OCI-M2 (cell line): Measurements from ENCODE around the gene LTB4R2.
"Not testable (repeated sequence)": the region's sequence is repeated elsewhere in the genome, so short reads cannot be mapped to it uniquely, and the experiment has no call there.

ENCODE experiments used
- DNase-seq: peaks from one replicate; lab custom pipeline; 2025; ENCODE audit not compliant: unreplicated experiment; lab: John Stamatoyannopoulos, UW

LTB4R2 gene

DNA sequence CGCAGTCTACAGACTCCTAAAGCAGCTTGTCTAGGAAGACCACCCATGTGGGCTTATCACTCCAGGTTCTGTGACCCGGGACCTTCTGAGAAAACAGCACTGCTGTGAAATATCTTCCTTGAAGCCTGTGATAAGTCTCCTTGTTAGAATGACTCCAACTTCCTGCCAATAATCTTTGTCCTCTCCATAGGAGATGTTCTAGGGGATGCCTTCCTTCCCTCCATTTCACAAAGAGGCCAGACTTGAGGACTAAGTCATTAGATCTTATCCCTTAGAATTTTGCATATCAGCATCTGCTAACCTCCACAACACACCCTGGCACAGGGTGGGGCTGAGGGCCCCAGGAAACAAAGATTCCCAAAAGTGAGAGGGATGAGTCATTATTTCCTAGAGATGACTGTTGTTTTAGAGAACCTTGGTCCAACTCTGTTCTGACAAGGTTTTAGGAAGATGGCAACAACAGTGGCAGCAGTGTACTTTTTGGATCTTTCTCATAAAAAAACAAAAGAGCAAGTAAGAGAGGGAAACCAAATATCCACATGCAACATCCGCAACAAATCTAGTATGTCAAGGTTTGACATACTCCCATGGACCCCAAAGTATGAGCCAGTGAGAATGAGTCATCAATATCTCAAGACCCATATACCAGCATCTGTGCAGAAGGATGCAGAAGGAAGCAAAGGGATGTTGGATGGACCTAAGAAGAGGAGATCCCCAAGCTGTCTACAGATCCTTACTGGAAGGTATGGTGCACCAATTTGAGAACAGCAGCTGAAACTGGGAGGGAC, 7.4 kb downstream of the LTB4R2 start:
- no peak for DNase-seq

- no peak for DNase-seq
Measured at GRCh38 chr14:24321212-24321975, 11.5 kb downstream of the LTB4R2 start.

GRCh38 chr14:24322672-24323071, 12.7 kb downstream of the LTB4R2 start:
- DNase-seq, result no peak

- no peak for DNase-seq
Measured at GRCh38 chr14:24323341-24323740, 13.4 kb downstream of the LTB4R2 start.

GRCh38 chr14:24324024-24324423, 14.1 kb downstream of the LTB4R2 start:
- no peak for DNase-seq

DNA sequence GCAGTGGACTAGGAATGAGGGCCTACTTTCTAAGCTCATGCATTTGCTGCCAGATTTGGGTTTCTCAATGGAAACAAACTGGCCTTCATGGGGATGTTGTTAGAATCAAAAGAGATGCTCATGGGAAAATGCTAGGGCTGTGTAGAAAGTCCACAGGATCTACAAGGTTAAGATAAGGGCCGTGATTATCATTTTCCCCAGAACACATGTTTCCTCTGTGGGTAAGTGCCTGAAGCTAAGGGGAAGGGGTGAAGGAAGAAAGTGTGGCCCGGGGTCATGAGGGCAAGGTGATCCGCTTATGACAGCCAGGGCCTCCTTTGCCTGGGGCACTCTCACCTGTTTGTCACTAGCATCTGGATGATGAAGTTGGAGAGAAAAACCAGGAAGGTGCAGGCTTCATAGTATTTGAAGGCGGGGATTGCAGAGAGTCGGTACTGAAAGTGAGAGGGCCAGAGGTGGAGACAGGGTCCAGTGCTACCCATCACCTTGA, 15.1 kb downstream of the LTB4R2 start:
- DNase-seq, result no peak

DNA sequence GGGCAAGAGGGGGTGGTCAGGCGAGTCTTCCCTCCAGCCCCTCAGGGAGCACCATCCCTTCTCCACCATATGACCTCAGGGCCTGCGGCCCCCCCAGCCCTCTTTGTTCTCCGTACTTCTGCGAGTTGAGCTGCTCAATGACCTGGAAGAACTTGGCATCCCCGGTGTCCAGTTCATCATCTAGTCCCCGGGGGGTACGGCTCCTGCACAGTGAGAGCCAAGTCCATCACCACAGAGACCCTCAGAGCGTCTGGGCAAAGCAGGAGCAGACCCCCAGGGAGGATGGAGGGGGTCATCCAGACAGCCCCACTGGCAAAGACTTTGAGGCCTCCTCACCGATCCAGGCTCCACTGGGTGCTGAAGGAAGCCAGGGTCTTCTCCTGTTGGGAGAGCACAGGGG, 16.0 kb downstream of the LTB4R2 start:
- DNase-seq, result no peak

GRCh38 chr14:24327303-24327702, 17.4 kb downstream of the LTB4R2 start:
- no peak for DNase-seq

GRCh38 chr14:24327914-24328313, 18.0 kb downstream of the LTB4R2 start:
- DNase-seq, result not testable (repeated sequence)

- DNase-seq, result no peak
Measured at GRCh38 chr14:24329073-24329663, 19.2 kb downstream of the LTB4R2 start.

DNA sequence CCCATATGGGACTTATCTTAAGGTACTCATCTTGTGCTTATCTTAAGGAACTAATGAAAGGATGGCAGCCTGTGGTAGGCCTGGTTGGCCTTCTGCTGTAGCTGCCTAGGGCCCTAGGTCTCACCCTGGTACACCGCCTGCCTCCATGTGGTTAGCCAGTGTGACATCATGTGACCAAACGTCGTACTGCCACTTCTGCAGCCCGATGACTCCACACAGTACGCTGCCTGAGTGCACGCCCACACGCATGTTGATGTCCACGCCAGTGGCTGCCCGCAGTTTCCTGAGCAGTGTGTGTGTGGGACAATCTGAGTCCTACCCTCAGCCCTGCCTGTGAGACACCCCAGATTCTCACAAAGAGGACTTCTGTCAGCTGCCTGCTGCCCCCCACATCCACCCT, 19.8 kb downstream of the LTB4R2 start:
- DNase-seq, result no peak

DNA sequence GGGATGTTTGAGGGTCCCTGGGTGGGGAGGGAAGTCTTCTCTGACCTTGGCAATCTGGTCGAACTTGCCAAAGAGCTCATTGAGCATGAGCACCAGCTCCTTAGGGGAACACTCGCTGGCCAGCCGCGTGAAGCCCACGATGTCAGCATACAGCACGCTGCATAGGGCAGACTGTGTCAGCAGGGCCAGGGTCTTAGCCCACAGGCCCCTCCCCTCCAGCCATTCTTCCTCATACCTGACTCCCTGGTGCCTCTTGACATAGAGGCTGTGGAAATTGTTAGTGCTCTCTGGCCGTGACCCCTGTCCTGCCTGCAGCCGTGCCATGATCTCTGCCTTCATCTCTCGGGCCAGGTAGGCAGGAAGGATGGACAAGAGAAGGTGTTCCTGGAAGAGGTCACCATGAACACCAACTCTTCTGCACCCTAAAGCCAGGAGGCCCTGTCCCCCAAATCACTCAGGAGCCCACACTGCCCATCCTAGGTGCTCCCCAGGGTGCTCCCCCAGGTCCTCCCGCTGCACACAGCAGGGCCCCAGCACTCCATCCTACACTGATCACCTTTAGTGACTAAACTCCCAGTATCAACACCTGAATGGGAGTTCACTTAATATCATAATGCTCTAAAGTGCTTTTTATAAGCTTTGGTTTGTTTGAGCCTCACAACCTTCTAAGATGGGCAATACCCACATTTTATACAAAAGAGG, 21.2 kb downstream of the LTB4R2 start:
- DNase-seq, result no peak

DNA sequence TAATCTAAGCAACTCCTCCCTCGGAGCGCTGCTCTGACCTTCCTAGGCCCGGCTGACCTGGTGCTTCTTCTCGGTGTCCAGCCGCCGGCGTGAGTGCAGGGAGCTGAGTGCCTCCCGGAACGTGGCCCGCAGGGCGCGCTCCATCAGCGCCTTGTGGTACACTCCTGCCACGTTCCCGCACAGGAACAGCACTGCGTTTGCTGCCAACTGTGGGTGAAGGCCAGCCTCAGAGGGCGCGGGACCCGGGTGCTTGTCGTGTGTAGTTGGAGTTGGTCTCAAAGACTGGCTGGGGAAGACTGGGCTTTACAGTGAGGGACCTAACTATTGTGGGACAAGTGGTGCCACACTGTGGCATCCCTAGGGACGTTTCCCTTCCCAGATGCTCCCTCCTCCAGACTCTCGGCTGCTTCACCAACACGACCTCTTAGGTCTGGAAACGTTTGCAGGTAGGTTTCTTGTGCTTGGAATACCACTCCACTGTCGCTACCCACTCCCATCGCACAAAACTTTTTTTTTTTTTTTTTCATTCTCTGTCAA, 21.9 kb downstream of the LTB4R2 start:
- no peak for DNase-seq

DNA sequence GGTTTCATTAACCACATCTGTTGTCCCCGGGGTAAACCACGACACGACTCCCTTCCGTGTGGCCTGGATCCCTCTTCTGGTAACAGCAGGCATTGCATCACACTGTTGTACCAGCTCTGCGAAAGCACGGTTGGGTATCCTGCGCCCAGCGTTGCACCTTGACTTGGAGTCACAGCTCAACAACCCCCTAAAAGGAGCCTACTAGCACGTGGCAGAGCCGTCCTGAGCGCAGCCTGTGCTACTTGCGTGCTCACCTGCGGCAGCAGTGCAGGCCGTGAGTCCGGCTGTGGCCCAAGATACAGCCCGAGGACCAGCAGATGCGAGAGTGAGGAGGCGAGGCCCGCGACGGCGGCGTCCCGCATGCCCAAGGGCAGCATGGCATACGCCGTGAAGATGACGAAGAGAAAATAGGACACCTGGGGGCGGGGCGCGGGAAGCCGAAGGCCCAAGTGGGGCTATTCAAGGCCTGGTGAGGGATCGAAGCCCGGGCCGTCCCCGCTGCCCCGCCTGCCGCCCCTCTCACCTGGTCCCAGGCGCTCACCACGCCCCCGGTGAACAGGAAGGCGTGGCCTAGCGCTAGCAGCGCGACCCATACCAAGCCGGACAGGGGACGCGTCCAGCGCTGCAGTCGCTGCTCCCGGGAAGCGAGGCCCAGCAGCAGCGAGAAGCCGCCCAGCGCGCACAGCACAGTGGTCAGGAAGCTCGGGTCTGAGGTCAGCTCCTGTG, 22.5 kb downstream of the LTB4R2 start:
- peak; percentile 70 for DNase-seq

DNA sequence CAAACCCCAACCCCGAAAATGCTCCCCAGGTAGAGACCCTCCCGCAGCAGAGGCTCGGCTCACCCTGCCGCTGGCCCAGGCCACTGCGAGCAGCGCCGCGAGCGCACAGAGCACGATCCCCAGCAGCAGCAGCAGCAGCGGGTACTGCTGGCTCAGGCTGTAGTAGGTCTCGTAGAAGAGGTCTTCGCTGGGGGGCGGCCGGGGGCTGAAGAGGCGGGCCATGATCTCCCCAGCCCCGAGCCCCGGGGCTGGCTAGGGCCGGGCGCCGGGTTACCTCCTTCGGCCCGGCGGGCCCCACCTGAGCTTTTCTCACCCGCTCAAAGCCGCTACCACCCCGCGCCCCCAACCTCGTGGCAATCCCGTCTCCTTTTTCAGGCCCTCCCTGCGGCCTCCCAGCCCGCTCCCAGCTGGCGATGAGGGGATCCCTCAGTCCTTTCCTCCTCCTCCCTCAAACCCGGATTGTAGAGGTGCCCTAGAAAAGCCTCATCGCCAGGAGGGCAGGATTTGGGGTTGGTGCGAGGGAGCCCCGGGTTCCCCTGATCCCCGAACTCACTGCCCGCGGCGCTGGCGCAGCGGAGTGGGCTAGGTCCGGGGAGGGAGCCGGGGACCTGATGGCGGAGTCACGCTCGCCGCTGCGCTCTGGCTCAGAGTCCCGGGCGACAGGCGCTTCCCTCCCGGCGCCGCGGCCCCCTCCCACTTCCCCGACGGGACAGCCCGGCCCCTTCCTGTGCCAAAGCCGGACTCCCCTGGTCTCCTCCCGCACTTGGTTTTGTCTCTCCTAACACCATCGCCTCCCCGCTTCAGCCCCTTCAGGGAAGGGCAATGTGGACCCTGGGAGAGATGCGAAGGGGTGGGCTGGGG, 24.7 kb downstream of the LTB4R2 start, which contains the start of gene ADCY4:
TSS of gene ADCY4 (minus strand) at position 641 of the 861 bp plus-strand sequence. CDS start at position 222, 419 bp downstream.
- DNase-seq, result no peak

DNA sequence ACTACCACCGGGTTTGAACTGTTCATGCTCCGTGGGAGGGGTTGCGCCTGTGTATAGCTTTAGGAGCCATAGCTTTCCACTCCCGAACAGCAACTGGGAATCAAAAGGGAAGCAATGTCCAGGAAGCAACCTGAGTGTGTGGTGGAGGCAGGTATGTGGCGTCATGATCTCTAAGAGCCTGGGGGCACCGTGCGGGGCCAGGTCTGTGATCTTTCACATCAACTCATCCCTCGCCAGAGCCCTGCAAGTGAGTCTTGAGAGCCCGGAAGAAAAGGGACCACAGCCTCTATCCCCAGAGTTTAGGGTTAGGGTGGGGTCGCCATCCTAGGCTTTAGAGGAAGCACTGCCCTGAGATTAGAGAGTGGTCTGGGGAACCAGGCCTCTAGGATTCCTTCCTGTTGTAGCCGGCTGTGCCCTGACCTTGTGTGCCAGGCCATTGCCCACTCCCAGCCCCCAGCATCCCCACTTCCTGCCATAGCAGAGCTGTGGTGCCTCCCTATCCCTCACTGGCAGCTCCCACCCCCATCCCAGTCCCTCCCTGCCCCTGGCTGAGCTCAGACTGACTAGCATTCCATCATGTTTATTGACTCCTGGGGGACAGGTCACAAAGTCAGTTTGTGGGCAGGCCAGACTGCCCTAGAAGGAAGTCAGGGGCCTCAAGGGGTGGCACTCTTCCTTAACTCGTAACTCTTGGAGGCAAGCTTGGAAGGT, 25.7 kb downstream of the LTB4R2 start:
- no peak for DNase-seq

DNA sequence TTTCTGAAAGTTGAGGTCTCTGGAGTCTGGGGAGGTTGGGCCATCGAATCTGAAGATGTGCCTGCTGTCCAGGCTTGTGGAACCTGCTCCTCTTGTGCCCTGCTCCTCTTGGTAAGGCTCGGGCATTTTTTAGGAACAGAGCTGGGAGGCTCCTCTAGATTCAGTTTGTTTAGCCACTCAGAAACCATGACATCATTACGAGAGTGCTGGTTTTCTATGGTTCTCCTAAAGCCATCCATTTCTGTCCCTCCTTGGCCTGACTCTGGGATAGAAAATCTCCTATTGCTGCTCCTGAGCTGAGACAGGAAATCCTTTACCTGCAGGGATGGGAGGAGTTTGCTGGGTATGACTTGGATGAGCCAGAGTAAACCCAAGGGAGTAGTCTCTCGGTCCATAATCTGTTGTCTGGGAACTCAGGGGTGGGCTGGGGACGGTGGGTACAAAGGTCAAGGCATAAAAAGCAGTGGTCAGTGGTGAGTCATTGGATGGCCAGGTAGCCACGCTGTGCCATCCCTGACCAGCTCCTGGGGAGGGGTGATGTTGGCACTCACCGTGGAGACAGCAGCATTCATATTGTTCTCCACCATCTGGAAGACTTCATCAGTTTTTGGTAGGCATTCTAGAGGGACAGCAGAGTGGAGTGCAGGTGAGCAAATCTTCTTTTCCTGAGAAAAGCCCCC, 27.3 kb downstream of the LTB4R2 start:
- DNase-seq, result no peak

GRCh38 chr14:24337824-24338175, 27.9 kb downstream of the LTB4R2 start:
- no peak for DNase-seq
